ENCODE measurements around the gene P3H3.
"Not testable (repeated sequence)": the region's sequence is repeated elsewhere in the genome, so short reads cannot be mapped to it uniquely, and the experiment has no call there.

The P3H3 gene

GRCh38 chr12:6846316-6846869 is 18.2 kb downstream of the P3H3 start:
- no peak for DNase-seq

GRCh38 chr12:6847676-6848075 is 19.5 kb downstream of the P3H3 start:
- no peak for DNase-seq

GRCh38 chr12:6849427-6849826 is 21.2 kb downstream of the P3H3 start:
- no peak for DNase-seq

GRCh38 chr12:6849976-6850560 is 21.9 kb downstream of the P3H3 start:
- no peak for DNase-seq

GRCh38 chr12:6850796-6851152 is 22.6 kb downstream of the P3H3 start:
- DNase-seq, result no peak

DNA sequence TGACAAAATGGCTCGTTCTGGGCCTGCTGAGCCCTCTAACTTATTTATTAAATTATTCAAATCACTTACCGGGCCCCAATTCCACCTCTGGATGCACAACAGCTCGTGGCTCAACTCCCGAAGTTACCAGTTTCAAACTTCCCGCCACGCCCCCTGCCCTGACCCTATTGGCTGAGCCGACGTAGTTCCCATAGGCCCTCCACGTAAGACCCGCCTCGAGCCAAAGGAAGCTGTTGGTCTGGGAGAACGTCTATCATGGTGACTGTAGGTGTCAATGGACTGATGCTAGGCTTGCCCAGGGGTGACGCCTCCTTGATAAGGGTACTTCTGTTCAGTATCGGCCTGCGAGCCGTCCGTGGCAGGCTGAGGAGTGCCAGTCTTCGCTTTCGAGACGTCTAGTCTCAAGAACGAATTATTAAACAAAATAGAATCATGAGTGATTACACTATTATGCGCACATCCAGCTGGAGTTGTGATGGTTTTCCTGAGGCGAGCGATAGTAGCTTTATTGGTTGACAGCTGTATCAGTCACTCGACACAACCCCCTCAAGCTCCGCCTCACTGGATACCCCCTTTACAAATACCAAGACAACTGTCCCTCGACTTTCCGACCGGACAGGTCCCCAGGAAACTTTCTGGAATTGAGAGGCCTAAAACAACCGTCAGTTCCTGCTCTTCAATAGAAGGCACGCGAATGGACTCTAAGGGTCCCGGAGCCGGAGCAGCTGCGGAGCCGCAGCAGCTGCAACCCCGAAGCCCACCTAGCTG is 23.1 kb downstream of the P3H3 start, which contains the start of gene CDCA3:
CDCA3 (minus strand) TSS at position 134 of the 768 bp plus-strand sequence. CDS start 334 bp downstream, outside the sequence.
- DNase-seq, result peak; percentile 96

GRCh38 chr12:6851921-6852650 is 23.9 kb downstream of the P3H3 start, which contains the start of gene USP5:
USP5 (plus strand) TSS chr12:6852150; CDS start chr12:6852180, 30 bp downstream.
- peak; percentile 98 for DNase-seq

DNA sequence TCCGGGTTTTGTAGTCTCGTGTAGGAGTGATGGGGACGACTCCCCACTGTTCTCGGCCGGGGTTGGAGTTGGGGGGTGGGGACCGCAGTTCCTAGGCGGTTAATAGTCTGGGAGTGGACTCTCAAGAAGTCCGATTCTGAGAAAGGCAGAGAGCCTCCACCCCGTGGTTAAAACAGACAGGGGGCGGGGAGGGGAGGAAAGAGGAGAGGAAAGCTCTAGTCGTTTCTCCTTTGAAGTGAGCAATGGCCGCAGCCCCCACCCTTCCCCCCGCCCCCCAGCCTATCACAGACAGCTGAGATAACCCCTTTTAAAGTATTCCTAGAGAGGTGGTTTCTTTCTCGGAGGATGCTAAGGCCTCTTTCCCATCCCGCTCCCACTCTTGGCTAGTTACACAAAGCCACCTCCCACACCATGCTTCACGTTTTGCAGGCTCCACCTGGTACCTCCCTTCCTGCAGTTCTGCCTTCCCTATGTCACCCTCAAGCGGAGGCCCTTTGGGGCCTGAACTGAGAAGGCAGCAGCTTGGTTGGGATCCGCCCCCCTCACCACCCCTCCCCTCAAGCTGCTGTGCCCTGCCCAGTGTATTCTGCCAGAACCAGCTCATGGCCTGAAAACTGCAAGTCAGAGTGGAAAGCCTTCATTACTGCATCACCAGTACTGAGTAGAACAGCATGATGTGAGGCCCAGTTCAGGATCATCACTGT is 24.6 kb downstream of the P3H3 start:
- no peak for DNase-seq

GRCh38 chr12:6853626-6854025 is 25.4 kb downstream of the P3H3 start:
- no peak for DNase-seq

DNA sequence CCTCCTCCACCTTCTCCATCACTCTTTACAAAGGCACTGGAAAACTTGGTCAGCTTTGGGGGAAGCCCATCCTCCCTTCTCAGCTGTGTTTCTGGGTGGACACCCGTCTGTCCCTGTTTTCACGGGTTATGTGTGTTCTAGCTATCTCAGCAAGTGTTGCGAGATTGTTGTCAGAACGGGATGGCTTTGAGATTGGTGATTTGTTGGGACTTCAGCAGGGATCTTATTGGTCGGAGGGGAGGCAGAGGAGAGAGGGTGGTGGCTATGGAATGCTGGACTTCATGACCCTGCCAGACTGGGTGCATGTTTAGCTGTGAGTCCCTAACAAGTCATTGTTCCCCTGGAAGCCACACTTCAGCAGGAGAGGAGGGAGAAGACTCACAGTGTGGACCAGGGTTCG is 25.8 kb downstream of the P3H3 start:
- DNase-seq, result no peak

- DNase-seq, result no peak
Observed at GRCh38 chr12:6855322-6855721, 27.1 kb downstream of the P3H3 start.

DNA sequence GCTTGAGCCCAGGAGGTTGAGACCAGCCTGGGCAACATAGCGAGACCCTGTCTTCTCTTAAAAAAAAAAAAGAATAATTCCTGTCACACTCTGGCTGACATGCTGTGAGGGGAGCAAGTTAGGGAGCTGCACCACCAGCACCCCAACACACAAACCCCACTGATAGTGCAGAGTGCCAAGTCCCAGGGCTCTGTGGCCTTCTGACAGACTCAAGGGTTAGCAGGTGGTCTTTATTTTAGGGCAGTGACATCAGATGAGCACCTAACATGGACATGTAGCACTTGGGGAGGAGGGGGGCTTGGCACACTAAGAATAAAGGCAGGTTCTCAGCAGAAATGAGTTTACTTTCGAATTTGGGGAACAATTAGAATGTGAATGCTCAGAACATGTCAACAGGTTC is 30.6 kb downstream of the P3H3 start:
- no peak for DNase-seq

GRCh38 chr12:6860116-6860515 is 31.9 kb downstream of the P3H3 start:
- DNase-seq, result no peak

- no peak for DNase-seq
Observed at GRCh38 chr12:6860942-6861341, 32.7 kb downstream of the P3H3 start.

GRCh38 chr12:6861391-6861790 is 33.2 kb downstream of the P3H3 start:
- DNase-seq, result no peak

- no peak for DNase-seq
Observed at GRCh38 chr12:6863033-6863432, 34.8 kb downstream of the P3H3 start.

DNA sequence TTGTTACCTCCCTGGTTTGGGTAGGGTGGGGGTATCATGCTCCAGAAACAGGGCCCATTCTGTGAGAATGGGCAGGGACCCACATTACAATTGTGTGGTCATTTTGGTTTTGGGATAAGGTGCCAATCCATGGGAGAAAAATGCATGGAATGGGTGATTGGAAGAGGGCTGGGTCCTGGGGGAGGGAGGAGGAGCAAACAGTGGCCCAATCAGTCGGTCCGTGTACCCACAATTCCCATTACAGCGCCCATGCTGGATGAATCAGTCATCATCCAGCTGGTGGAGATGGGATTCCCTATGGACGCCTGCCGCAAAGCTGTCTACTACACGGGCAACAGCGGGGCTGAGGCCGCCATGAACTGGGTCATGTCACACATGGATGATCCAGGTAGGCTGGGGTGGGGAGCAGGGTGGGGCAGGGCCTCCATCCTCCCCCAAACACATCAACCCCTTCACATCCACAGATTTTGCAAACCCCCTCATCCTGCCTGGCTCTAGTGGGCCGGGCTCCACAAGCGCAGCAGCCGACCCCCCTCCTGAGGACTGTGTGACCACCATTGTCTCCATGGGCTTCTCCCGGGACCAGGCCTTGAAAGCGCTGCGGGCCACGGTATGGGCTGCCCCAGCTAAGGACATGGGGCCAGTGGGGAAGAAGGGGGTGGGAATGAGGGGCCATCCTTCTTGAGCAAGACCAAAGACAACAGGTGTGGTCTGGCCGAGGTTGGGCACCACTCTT is 35.5 kb downstream of the P3H3 start:
- no peak for DNase-seq

DNA sequence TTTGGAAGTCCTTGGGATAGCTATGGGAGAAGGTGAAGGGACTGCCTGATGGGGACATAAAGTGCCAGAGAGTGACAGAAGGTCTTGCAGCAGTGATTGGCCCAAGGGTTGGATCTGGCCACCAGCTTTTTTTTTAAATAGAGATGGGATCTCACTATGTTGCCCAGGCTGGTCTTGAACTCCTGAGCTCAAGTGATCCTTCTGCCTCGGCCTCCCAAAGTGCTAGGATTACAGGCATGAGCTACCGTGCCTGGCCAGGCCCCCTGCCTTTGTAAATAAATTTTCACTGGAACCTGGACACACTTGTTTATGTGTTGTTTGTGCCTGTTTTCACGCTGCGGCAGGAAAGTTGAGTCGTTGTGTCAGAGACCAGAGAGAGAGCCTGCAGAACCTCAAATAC is 37.1 kb downstream of the P3H3 start:
- DNase-seq, result not testable (repeated sequence)

GRCh38 chr12:6866163-6866919 is 38.1 kb downstream of the P3H3 start:
- DNase-seq, result no peak

GRCh38 chr12:6866920-6867412 is 38.8 kb downstream of the P3H3 start:
- DNase-seq, result no peak
